ENCODE measurements around the gene CASP12.

DNA sequence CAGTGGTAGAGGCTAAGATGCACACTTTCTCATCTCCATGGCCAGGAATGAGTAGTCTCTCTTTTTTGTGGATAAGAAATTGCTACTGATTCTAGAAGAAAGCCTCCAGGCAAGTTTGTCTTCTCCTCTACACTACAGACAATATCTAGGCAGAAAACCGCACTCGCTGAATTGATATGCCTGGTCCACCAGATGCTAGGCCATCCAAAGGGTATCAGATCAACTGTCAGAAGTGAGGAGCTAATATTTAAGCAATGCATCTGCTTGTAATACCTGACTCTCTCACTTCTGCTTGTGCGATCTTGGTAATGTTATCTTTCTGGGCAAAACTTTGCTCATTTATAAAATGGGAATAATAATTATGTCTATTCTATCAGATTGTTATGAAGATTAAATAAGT is 45.0 kb downstream of the CASP12 start:
- TF ChIP-seq POLR2A (IDR thresholded peaks at IDR 0.05; ENCODE audit: low read depth, low read length) (no peak), TAF1 (IDR thresholded peaks at IDR 0.05; ENCODE audit: low read depth, low read length) (no peak), POLR2AphosphoS5 (IDR thresholded peaks at IDR 0.05; ENCODE audit: low read depth, low read length) (no peak), SPI1 (IDR thresholded peaks at IDR 0.05; ENCODE audit: low read depth, low read length) (no peak), PAX5 (IDR thresholded peaks at IDR 0.05; ENCODE audit: insufficient read depth, low read length, severe bottlenecking) (no peak), POU2F2 (IDR thresholded peaks at IDR 0.05; ENCODE audit: low read depth, low read length) (no peak)

Measured in GM12891 (cell line).